NCI-H2029 treated with DMSO at 0.1 percent for 48 hours (cell line): ENCODE results near the gene CR2.
"Not testable (repeated sequence)": the region's sequence is repeated elsewhere in the genome, so short reads cannot be mapped to it uniquely, and the experiment has no call there.

Experiments
- DNase-seq: peaks from one replicate; lab custom pipeline; 2025; lab: John Stamatoyannopoulos, UW

CR2 gene

GRCh38 chr1:207504438-207504837 is 50.3 kb downstream of the CR2 start:
- DNase-seq = no peak

GRCh38 chr1:207510444-207510843 is 56.3 kb downstream of the CR2 start:
- DNase-seq = no peak

- DNase-seq = no peak
Observed at GRCh38 chr1:207514890-207515289, 60.8 kb downstream of the CR2 start.

- DNase-seq = no peak
Observed at GRCh38 chr1:207516729-207517128, 62.6 kb downstream of the CR2 start.

GRCh38 chr1:207518608-207519236 is 64.6 kb downstream of the CR2 start:
- no peak for DNase-seq

- no peak for DNase-seq
Observed at GRCh38 chr1:207519505-207520399, 65.6 kb downstream of the CR2 start.

- DNase-seq = not testable (repeated sequence)
Observed at GRCh38 chr1:207520400-207521345, 66.5 kb downstream of the CR2 start.

GRCh38 chr1:207525239-207525638 is 71.1 kb downstream of the CR2 start:
- DNase-seq = not testable (repeated sequence)

GRCh38 chr1:207528401-207528800 is 74.3 kb downstream of the CR2 start:
- DNase-seq = not testable (repeated sequence)

- DNase-seq = not testable (repeated sequence)
Observed at GRCh38 chr1:207536263-207536662, 82.1 kb downstream of the CR2 start.
